ENCODE results near the gene PRPF19.

PRPF19 gene

GRCh38 chr11:60873533-60873932 is 32.9 kb downstream of the PRPF19 start:
- no peak for DNase-seq (ENCODE audit: low read depth in 2 of 2)

GRCh38 chr11:60872961-60873524 is 33.3 kb downstream of the PRPF19 start:
- no peak for DNase-seq (ENCODE audit: low read depth in 2 of 2)

- DNase-seq (ENCODE audit: low read depth in 2 of 2): no peak
Measured at GRCh38 chr11:60872124-60872960, 34.0 kb downstream of the PRPF19 start.

GRCh38 chr11:60871378-60872061 is 34.9 kb downstream of the PRPF19 start:
- no peak for DNase-seq (ENCODE audit: low read depth in 2 of 2)

- no peak for DNase-seq (ENCODE audit: low read depth in 2 of 2)
Measured at GRCh38 chr11:60870733-60871377, 35.5 kb downstream of the PRPF19 start.

- no peak for DNase-seq (ENCODE audit: low read depth in 2 of 2)
Measured at GRCh38 chr11:60870276-60870675, 36.1 kb downstream of the PRPF19 start.

GRCh38 chr11:60869451-60869825 is 36.9 kb downstream of the PRPF19 start:
- no peak for DNase-seq (ENCODE audit: low read depth in 2 of 2)

- DNase-seq (ENCODE audit: low read depth in 2 of 2): no peak
Measured at GRCh38 chr11:60868682-60869450, 37.5 kb downstream of the PRPF19 start.

- no peak for DNase-seq (ENCODE audit: low read depth in 2 of 2)
Measured at GRCh38 chr11:60867871-60868681, 38.3 kb downstream of the PRPF19 start.

GRCh38 chr11:60866911-60867870 is 39.2 kb downstream of the PRPF19 start, which contains the start of gene ZP1:
Gene ZP1, plus strand, starts transcription at chr11:60867542. Its CDS starts 20 bp downstream, at chr11:60867562.
- DNase-seq (ENCODE audit: low read depth in 2 of 2): no peak

GRCh38 chr11:60864856-60865513 is 41.4 kb downstream of the PRPF19 start:
- DNase-seq (ENCODE audit: low read depth in 2 of 2): no peak

GRCh38 chr11:60863550-60864521 is 42.5 kb downstream of the PRPF19 start:
- DNase-seq (ENCODE audit: low read depth in 2 of 2): no peak

GRCh38 chr11:60862171-60862570 is 44.2 kb downstream of the PRPF19 start:
- DNase-seq (ENCODE audit: low read depth in 2 of 2): no peak

GRCh38 chr11:60860943-60861342 is 45.4 kb downstream of the PRPF19 start:
- DNase-seq (ENCODE audit: low read depth in 2 of 2): no peak

- DNase-seq (ENCODE audit: low read depth in 2 of 2): no peak
Measured at GRCh38 chr11:60859616-60860250, 46.7 kb downstream of the PRPF19 start.

GRCh38 chr11:60858731-60859464 is 47.5 kb downstream of the PRPF19 start:
- no peak for DNase-seq (ENCODE audit: low read depth in 2 of 2)

- no peak for DNase-seq (ENCODE audit: low read depth in 2 of 2)
Measured at GRCh38 chr11:60858236-60858635, 48.1 kb downstream of the PRPF19 start.

Measured in stimulated activated CD8-positive, alpha-beta memory T cell treated with anti-CD3 and anti-CD28 coated beads, Interleukin-15, amount 100 ng/mL, for 48 hours (primary cell).